Urinary bladder (tissue), 4 donors: ENCODE results near the gene OS9. TPM values are rescaled to one million over a fixed set of nuclear protein-coding genes. Genes with fewer than 3 reads are reported as not detected.

Experiments used
- DNase-seq: peaks from one replicate; pipeline ENCODE4 v3.0.0-alpha.2; 2015; ENCODE audit errors: extremely low spot score
- H3K27ac ChIP-seq: one replicate; pipeline ENCODE4 v1.5.1; 2013; ENCODE audit warnings: low read depth, mild to moderate bottlenecking, moderate library complexity
- H3K36me3 ChIP-seq: one replicate; pipeline ENCODE4 v1.6.1; 2013; ENCODE audit warnings: mild to moderate bottlenecking, moderate library complexity; ENCODE audit not compliant: insufficient read depth
- H3K4me1 ChIP-seq: one replicate; pipeline ENCODE4 v1.6.1; 2013; ENCODE audit warnings: mild to moderate bottlenecking, moderate library complexity; ENCODE audit not compliant: insufficient read depth
- H3K4me3 ChIP-seq: one replicate; pipeline ENCODE4 v1.5.1; 2013; ENCODE audit warnings: low read depth, low read length
- WGBS: extraction: QIAGEN DNeasy Blood & Tissue Kit; methylation state at CpG from one replicate; pipeline ENCODE4 v1.1.7; 2013; 5-methylcytosine and 5-hydroxymethylcytosine counted together
- polyA plus RNA-seq: library from polyadenylated mRNA; stranded (reverse); fragments of 200-250 nt; gene quantifications from one replicate; pipeline ENCODE4 v1.2.3, GENCODE V29; 2013
- total RNA-seq: library from RNA; depleted of rRNA; stranded (reverse); fragments of >200 nt; gene quantifications from one replicate; pipeline ENCODE4 v1.2.3, GENCODE V29; 2014
- donor health status: healthy with polysubstance abuse.
- donor health status: healthy.

OS9 gene
- total and polyA plus RNA-seq, 2 donors: 137 to 257 TPM

DNA sequence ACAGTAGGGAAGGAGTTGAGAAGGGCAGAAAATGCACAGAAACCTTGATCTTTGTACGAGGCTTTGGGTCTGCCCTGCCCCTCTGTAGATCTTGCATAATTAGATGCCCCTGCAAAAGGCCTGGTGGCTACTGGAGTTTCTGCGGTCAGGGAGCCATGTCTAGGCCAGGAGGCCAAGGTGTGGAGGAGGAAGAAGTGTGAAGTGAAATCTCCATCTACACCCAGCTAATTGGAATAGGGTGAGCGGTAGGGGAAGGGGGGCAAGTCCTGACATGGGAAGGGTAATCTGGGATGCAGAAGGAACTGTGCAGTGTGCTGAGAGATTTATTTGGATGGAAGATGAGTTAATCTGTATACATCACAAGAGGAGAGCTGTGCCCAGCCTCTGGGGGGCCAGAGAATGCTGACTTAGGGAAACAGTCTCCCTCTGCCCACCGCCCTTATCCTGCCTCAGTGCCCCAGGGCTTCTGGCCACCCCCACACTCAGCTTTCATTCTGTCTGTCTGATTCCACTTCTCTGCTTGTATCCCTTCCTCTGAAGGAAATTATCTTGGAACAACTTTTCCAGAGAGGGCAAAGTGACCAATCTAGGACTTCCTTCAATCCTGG is 67.6 kb downstream of the OS9 start:
- H3K27ac ChIP-seq: no peak overlapping the region
- WGBS: 91% methylated on average over 4 of the region's 4 CpGs
- no peaks in the 10 kb centered on the region for H3K36me3 ChIP-seq
- DNase-seq: no peak
- no peak overlapping the region for H3K4me3 ChIP-seq
- no peaks in the 10 kb centered on the region for H3K4me1 ChIP-seq

GRCh38 chr12:57762463-57762862 is 68.5 kb downstream of the OS9 start:
- Histone ChIP-seq H3K4me3 (no peak overlapping the region), H3K4me1 (no peaks in the 10 kb centered on the region), H3K27ac (no peak overlapping the region), H3K36me3 (no peaks in the 10 kb centered on the region)
- WGBS: 89% methylated on average over 2 of the region's 2 CpGs
- DNase-seq: no peak

DNA sequence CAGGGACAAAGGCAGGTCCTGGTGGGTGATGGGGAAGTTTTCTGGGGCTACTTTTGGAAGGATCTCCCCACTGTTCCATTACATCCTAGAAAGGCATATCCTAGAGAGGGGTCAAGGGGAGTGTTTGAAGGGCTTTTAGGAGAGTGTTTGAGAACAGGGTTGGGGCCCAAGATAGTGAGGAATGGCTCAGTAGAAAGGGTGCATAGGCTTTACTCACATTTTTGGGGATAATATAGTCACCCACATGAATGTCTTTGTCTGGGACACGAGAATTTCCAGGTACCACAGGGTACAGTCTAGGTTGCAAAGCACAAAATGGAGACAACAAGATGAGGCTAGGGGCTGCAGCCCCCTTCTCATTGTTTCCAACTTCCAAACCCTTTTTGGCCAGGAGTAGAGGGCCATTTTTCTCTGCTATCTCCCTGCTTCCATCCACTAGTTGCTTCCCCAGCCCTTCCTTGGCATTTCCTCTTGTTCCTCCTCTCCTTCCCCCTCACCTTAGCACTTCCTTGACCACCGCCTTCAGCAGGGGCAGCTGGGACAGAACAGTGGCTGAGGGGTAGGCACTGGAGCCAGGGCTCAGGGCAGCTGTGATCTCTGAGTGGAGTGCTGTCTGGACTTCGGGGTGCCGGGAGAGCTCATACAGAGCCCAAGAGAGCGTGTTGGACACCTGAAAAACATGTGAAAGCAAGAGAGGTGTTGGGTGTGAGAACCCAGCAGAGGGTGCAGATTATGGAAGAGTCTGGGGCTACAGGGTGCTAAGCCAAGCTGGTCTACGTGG is 70.1 kb downstream of the OS9 start:
- Histone ChIP-seq H3K4me3 (no peak overlapping the region), H3K36me3 (no peaks in the 10 kb centered on the region), H3K4me1 (no peaks in the 10 kb centered on the region), H3K27ac (no peak overlapping the region)
- 76% methylated on average over 6 of the region's 6 CpGs for WGBS
- DNase-seq: no peak

DNA sequence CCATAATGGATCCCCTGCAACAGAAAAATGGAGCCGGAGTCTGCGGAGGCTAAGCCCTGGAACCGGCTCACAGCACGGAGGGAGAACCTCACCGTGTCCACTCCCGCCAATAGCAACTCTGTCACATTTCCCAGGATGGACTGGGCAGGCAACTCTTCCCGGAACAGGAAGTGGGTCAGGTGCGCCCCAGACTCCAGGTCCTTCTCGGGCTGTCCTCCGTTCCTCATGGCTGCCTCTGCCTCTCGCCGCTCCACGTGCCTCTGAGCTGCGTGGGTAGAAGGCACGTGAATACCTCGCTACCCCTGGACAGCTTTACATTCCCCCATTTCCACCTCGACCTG is 70.7 kb downstream of the OS9 start:
- Histone ChIP-seq H3K4me1 (no peaks in the 10 kb centered on the region), H3K4me3 (peak overlapping the region; percentile 15), H3K36me3 (no peaks in the 10 kb centered on the region), H3K27ac (no peak overlapping the region)
- 16% methylated on average over 17 of the region's 17 CpGs for WGBS
- DNase-seq: no peak

- peak overlapping the region; percentile 15 for H3K4me3 ChIP-seq
- DNase-seq: no peak
- 1% methylated on average over 60 of the region's 60 CpGs for WGBS
Observed at GRCh38 chr12:57765003-57765697, 71.2 kb downstream of the OS9 start.

DNA sequence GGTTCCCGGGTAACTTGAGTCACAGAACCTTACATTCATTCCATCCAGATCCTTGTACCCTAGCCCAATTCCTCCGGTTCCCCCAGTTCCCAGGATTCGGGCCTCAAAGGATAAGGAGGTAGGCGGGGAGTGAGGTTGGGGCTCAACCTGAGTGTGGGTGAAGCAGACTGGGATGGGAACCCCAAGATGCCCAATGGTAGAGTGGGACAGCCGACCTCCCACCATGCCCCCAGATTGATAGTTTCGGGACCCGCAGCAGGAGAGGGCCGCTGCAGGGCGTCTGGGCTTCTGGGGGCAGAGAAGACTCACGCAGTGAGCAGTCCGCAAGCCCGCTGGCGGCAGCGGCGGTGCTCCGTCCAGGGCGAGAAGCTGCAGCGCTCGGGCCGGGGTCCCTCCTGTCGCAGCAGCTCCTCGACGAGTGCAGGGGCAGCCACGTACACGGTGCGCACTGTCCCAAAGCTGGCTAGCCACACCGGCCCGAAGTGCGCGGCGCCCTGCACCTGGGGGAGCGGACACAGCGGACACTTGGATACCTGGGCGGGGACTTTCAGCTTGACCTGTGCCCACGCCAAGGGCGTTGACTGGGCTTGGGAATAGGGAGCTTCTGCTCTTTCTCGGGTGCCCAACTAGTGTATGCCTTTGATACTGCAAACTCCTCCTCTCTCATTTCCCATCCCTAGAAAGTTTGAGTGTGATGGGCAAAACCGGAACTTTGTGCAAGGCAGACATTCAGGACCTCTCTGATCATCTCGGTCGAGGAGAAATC is 71.9 kb downstream of the OS9 start:
- H3K27ac ChIP-seq: no peak overlapping the region
- H3K36me3 ChIP-seq: no peaks in the 10 kb centered on the region
- 2% methylated on average over 40 of the region's 40 CpGs for WGBS
- peak overlapping the region; percentile 15 for H3K4me3 ChIP-seq
- no peak for DNase-seq
- H3K4me1 ChIP-seq: no peaks in the 10 kb centered on the region

More at GRCh38 chr12:57765003-57765697, 71.2 kb downstream of the OS9 start:
- Histone ChIP-seq H3K36me3 (no peaks in the 10 kb centered on the region), H3K4me1 (no peaks in the 10 kb centered on the region), H3K27ac (no peak overlapping the region)

DNA sequence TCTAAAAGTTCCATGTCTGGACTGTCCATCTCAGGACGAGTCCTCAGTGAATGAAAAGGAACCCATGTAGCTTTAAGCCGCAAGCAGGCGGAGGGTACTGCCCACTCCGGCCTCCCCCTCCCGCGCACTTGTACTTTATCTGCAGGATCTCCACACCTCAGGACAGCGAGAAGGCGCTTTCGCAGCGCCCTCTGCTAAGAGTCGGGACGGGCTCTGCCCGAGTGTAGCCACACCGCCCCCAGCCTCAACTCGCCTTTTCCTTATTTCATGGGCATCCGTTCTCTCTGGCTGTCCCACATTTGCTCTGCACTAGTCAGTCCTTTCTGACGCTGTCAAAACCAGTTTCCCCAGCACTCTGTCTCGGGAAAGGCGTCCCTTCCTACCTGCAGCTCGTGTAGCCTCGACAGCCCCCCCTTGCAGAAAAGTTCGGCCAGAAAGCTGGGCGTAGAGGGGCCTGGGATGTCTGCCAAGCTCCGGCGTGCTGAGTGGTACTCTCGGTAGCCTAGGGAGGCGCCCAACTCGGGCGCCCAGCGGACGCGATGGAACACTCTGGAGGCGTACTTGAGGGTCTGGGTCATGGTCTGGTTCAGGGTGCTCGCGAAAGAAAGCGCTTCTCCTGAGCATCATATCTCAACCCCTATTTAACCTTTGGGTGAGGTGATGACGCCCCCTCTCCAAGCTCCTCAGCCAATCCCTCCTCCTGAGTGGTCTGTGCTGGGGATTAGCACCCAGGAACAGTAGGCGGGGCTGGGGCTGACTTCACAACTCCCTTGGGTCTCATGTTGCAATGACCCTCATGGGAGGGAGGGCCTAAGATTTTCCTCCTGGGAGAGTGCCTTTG is 72.8 kb downstream of the OS9 start, which contains the start of gene CYP27B1:
CYP27B1 (minus strand) TSS at position 615 of the 841 bp plus-strand sequence; CDS start at position 578, 37 bp downstream.
- no peak within 1 kb of the TSS for H3K27ac ChIP-seq
- WGBS: 4% methylated on average over 38 of the region's 38 CpGs
- no peak for DNase-seq
- no peaks in the 10 kb centered on the region for H3K36me3 ChIP-seq
- H3K4me3 ChIP-seq: no peak within 1 kb of the TSS
- H3K4me1 ChIP-seq: no peaks in the 10 kb centered on the region

GRCh38 chr12:57767305-57767698 is 73.4 kb downstream of the OS9 start:
- Histone ChIP-seq H3K4me3 (no peak overlapping the region), H3K4me1 (no peaks in the 10 kb centered on the region), H3K27ac (no peak overlapping the region), H3K36me3 (no peaks in the 10 kb centered on the region)
- no peak for DNase-seq

GRCh38 chr12:57767876-57768275 is 73.9 kb downstream of the OS9 start:
- Histone ChIP-seq H3K4me1 (no peaks in the 10 kb centered on the region), H3K4me3 (no peak overlapping the region), H3K27ac (no peak overlapping the region), H3K36me3 (no peaks in the 10 kb centered on the region)
- 94% methylated on average over 3 of the region's 3 CpGs for WGBS
- no peak for DNase-seq

DNA sequence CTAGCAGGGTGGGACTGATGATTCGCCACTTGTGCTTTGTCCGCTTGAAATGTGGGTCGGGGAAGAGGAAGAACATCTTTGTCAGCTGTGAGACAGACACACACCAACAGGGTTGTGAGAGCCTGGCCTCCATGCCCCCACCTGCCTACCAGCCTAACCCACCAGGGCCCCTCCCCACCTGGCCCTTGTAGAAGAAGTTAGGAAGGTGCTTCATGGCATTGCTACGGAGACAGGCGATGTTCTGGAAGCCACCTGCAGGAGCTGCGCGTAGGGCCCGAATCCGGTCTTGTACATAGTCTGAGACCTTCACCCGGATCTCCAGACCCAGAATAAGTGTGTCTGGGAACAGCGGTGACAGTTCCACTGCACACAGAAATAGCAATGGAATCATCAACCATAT is 75.7 kb downstream of the OS9 start:
- WGBS: 94% methylated on average over 11 of the region's 11 CpGs
- no peak overlapping the region for H3K4me3 ChIP-seq
- H3K36me3 ChIP-seq: no peaks in the 10 kb centered on the region
- H3K27ac ChIP-seq: no peak overlapping the region
- DNase-seq: no peak
- no peaks in the 10 kb centered on the region for H3K4me1 ChIP-seq

- 87% methylated on average over 4 of the region's 4 CpGs for WGBS
- H3K27ac ChIP-seq: no peak overlapping the region
- no peak overlapping the region for H3K4me3 ChIP-seq
Observed at GRCh38 chr12:57770734-57771133, 76.8 kb downstream of the OS9 start.

More at GRCh38 chr12:57770734-57771133, 76.8 kb downstream of the OS9 start:
- no peaks in the 10 kb centered on the region for H3K4me1 ChIP-seq
- DNase-seq: no peak
- no peaks in the 10 kb centered on the region for H3K36me3 ChIP-seq
